HAP-1 (cell line): ENCODE results near the gene NCOR1.
"Not testable (repeated sequence)": the region's sequence is repeated elsewhere in the genome, so short reads cannot be mapped to it uniquely, and the experiment has no call there.

Experiments used
- DNase-seq, 2 experiments: peaks; one replicate each; pipeline ENCODE4 v3.0.0-alpha.2; 2016 to 2020; ENCODE audit warnings: low spot score in 2 of 2
- H3K27me3 ChIP-seq: fragments of 250-450 bp; sonication (Bioruptor Pico); 2 replicates; pipeline ENCODE4 v1.5.1; 2020; ENCODE audit warnings: low read depth, mild to moderate bottlenecking, moderate library complexity
- H3K36me3 ChIP-seq: fragments of 250-450 bp; sonication (Bioruptor Pico); replicated peaks from 2 replicates; pipeline ENCODE4 v1.5.1; 2020; ENCODE audit warnings: mild to moderate bottlenecking
- H3K4me1 ChIP-seq: fragments of 250-450 bp; sonication (Bioruptor Pico); 2 replicates; pipeline ENCODE4 v1.5.1; 2020; ENCODE audit warnings: mild to moderate bottlenecking
- H3K4me3 ChIP-seq: fragments of 250-450 bp; sonication (Bioruptor Pico); 2 replicates; pipeline ENCODE4 v1.5.1; 2020; ENCODE audit warnings: mild to moderate bottlenecking, moderate library complexity
- H3K9me3 ChIP-seq: fragments of 250-450 bp; sonication (Bioruptor Pico); 2 replicates; pipeline ENCODE4 v1.5.1; 2020; ENCODE audit warnings: mild to moderate bottlenecking, moderate library complexity
- in situ Hi-C: fragments of 300-500 bp; cut with MboI; formaldehyde crosslinking; loops from 3 replicates; pipeline ENCODE4 v1.14.3; 2020; ENCODE audit warnings: low sequenced_read_pairs, inconsistent platforms, mixed read lengths

Gene NCOR1

GRCh38 chr17:16085066-16085699, 130.2 kb downstream of the NCOR1 start:
- peaks cover 17% of the 10 kb centered on the region for H3K36me3 ChIP-seq
- H3K4me3 ChIP-seq: no peak overlapping the region
- no peaks in the 10 kb centered on the region for H3K27me3 ChIP-seq
- H3K9me3 ChIP-seq: no peaks in the 10 kb centered on the region
- no peaks in the 10 kb centered on the region for H3K4me1 ChIP-seq
- DNase-seq: no peak
- in situ Hi-C loops: no loop called here

- H3K4me1 ChIP-seq: no peaks in the 10 kb centered on the region
- H3K27me3 ChIP-seq: no peaks in the 10 kb centered on the region
- in situ Hi-C loops: no loop called here
- H3K9me3 ChIP-seq: no peaks in the 10 kb centered on the region
- H3K4me3 ChIP-seq: no peak overlapping the region
- H3K36me3 ChIP-seq: peaks cover 34% of the 10 kb centered on the region
- DNase-seq: no peak
These were observed 132.1 kb downstream of the NCOR1 start for GRCh38 chr17:16083223-16083622.

GRCh38 chr17:16081507-16082087, 133.7 kb downstream of the NCOR1 start:
- no peak overlapping the region for H3K4me3 ChIP-seq
- no peaks in the 10 kb centered on the region for H3K4me1 ChIP-seq
- H3K36me3 ChIP-seq: peaks cover 41% of the 10 kb centered on the region
- in situ Hi-C loops: no loop called here
- no peaks in the 10 kb centered on the region for H3K27me3 ChIP-seq
- no peaks in the 10 kb centered on the region for H3K9me3 ChIP-seq
- DNase-seq: no peak

- Histone ChIP-seq H3K27me3 (no peaks in the 10 kb centered on the region), H3K4me1 (no peaks in the 10 kb centered on the region), H3K4me3 (no peak overlapping the region), H3K9me3 (no peaks in the 10 kb centered on the region), H3K36me3 (peaks cover 50% of the 10 kb centered on the region)
- DNase-seq: no peak
- in situ Hi-C loops: no loop called here
These were observed 135.0 kb downstream of the NCOR1 start for GRCh38 chr17:16080366-16080765.

GRCh38 chr17:16075949-16076348, 139.4 kb downstream of the NCOR1 start:
- Histone ChIP-seq H3K4me3 (no peak overlapping the region), H3K9me3 (no peaks in the 10 kb centered on the region), H3K4me1 (no peaks in the 10 kb centered on the region), H3K36me3 (peaks cover 70% of the 10 kb centered on the region), H3K27me3 (no peaks in the 10 kb centered on the region)
- DNase-seq: no peak
- in situ Hi-C loops: no loop called here

- Histone ChIP-seq H3K4me3 (no peak overlapping the region), H3K9me3 (no peaks in the 10 kb centered on the region), H3K36me3 (peaks cover 76% of the 10 kb centered on the region), H3K4me1 (no peaks in the 10 kb centered on the region), H3K27me3 (no peaks in the 10 kb centered on the region)
- no peak for DNase-seq
- in situ Hi-C loops: loop anchor here (25.0 kb wide), 1 partner anchor 438 kb away; no protein-coding TSS in a partner anchor
These were observed 140.9 kb downstream of the NCOR1 start for GRCh38 chr17:16074423-16074822.

GRCh38 chr17:16073845-16074244, 141.5 kb downstream of the NCOR1 start:
- in situ Hi-C loops: loop anchor here (25.0 kb wide), 1 partner anchor 438 kb away; no protein-coding TSS in a partner anchor
- peaks cover 73% of the 10 kb centered on the region for H3K36me3 ChIP-seq
- H3K9me3 ChIP-seq: no peaks in the 10 kb centered on the region
- no peak for DNase-seq
- no peaks in the 10 kb centered on the region for H3K27me3 ChIP-seq
- no peak overlapping the region for H3K4me3 ChIP-seq
- H3K4me1 ChIP-seq: no peaks in the 10 kb centered on the region

- Histone ChIP-seq H3K36me3 (peaks cover 75% of the 10 kb centered on the region), H3K9me3 (no peaks in the 10 kb centered on the region), H3K27me3 (no peaks in the 10 kb centered on the region), H3K4me3 (no peak overlapping the region), H3K4me1 (no peaks in the 10 kb centered on the region)
- no peak for DNase-seq
- in situ Hi-C loops: loop anchor here (25.0 kb wide), 1 partner anchor 440 kb away; no protein-coding TSS in a partner anchor
These were observed 143.3 kb downstream of the NCOR1 start for GRCh38 chr17:16072031-16072430.

GRCh38 chr17:16068323-16068722, 147.0 kb downstream of the NCOR1 start:
- Histone ChIP-seq H3K4me1 (no peaks in the 10 kb centered on the region), H3K27me3 (no peaks in the 10 kb centered on the region), H3K9me3 (no peaks in the 10 kb centered on the region), H3K4me3 (no peak overlapping the region), H3K36me3 (peaks cover 79% of the 10 kb centered on the region)
- no peak for DNase-seq
- in situ Hi-C loops: loop anchor here (25.0 kb wide), 1 partner anchor 444 kb away; no protein-coding TSS in a partner anchor

GRCh38 chr17:16066125-16066524, 149.2 kb downstream of the NCOR1 start:
- peaks cover 78% of the 10 kb centered on the region for H3K36me3 ChIP-seq
- in situ Hi-C loops: loop anchor here (25.0 kb wide), 1 partner anchor 446 kb away; no protein-coding TSS in a partner anchor
- no peaks in the 10 kb centered on the region for H3K9me3 ChIP-seq
- no peaks in the 10 kb centered on the region for H3K27me3 ChIP-seq
- H3K4me3 ChIP-seq: no peak overlapping the region
- H3K4me1 ChIP-seq: no peaks in the 10 kb centered on the region
- no peak for DNase-seq

GRCh38 chr17:16061631-16062030, 153.7 kb downstream of the NCOR1 start:
- H3K36me3 ChIP-seq: peaks cover 70% of the 10 kb centered on the region
- no peaks in the 10 kb centered on the region for H3K9me3 ChIP-seq
- H3K27me3 ChIP-seq: no peaks in the 10 kb centered on the region
- no peak for DNase-seq
- H3K4me1 ChIP-seq: no peaks in the 10 kb centered on the region
- no peak overlapping the region for H3K4me3 ChIP-seq
- in situ Hi-C loops: loop anchor here (25.0 kb wide), 1 partner anchor 451 kb away; no protein-coding TSS in a partner anchor

GRCh38 chr17:16055139-16055538, 160.2 kb downstream of the NCOR1 start:
- in situ Hi-C loops: loop anchor here (10.0 to 25.0 kb wide), 2 partner anchors 80 to 457 kb away; no protein-coding TSS in a partner anchor
- not testable (repeated sequence) for H3K27me3 ChIP-seq, H3K4me3 ChIP-seq, H3K9me3 ChIP-seq, DNase-seq, H3K4me1 ChIP-seq
- peaks cover 48% of the 10 kb centered on the region for H3K36me3 ChIP-seq

- DNase-seq: no peak
- no peaks in the 10 kb centered on the region for H3K27me3 ChIP-seq
- H3K4me3 ChIP-seq: no peak overlapping the region
- H3K4me1 ChIP-seq: no peaks in the 10 kb centered on the region
- H3K36me3 ChIP-seq: peaks cover 43% of the 10 kb centered on the region
- H3K9me3 ChIP-seq: no peaks in the 10 kb centered on the region
- in situ Hi-C loops: loop anchor here (10.0 to 25.0 kb wide), 2 partner anchors 82 to 460 kb away; no protein-coding TSS in a partner anchor
These were observed 162.8 kb downstream of the NCOR1 start for GRCh38 chr17:16052486-16052885.

- Histone ChIP-seq H3K9me3 (no peaks in the 10 kb centered on the region), H3K4me1 (no peaks in the 10 kb centered on the region), H3K36me3 (peaks cover 48% of the 10 kb centered on the region), H3K4me3 (no peak overlapping the region), H3K27me3 (no peaks in the 10 kb centered on the region)
- in situ Hi-C loops: loop anchor here (10.0 to 25.0 kb wide), 2 partner anchors 84 to 461 kb away; no protein-coding TSS in a partner anchor
- DNase-seq: no peak
These were observed 164.5 kb downstream of the NCOR1 start for GRCh38 chr17:16050844-16051243.
